Keratinocyte (primary cell): ENCODE results near the gene TPBGL.

Experiments
- EZH2 ChIP-seq: IDR thresholded peaks from one replicate; pipeline ENCODE4 v1.6.1; 2012; ENCODE audit warnings: inconsistent platforms, mild to moderate bottlenecking, low read length, moderate library complexity
- TF ChIP-seq, protein P1 (sequence below), 3 experiments: IDR thresholded peaks in 1 of 3; conservative IDR thresholded peaks in 1 of 3; optimal IDR thresholded peaks in 1 of 3; 2 replicates in 2 of 3; 3 replicates in 1 of 3; pipeline versions ENCODE3 to v1.5.1; 2011; ENCODE audit warnings: low read length in 3 of 3, mild to moderate bottlenecking in 3 of 3, moderate library complexity in 2 of 3, control low read depth in 1 of 3, inconsistent platforms in 1 of 3; ENCODE audit not compliant: insufficient read depth in 2 of 3; ENCODE audit errors: extremely low read depth in 1 of 3

DNA sequence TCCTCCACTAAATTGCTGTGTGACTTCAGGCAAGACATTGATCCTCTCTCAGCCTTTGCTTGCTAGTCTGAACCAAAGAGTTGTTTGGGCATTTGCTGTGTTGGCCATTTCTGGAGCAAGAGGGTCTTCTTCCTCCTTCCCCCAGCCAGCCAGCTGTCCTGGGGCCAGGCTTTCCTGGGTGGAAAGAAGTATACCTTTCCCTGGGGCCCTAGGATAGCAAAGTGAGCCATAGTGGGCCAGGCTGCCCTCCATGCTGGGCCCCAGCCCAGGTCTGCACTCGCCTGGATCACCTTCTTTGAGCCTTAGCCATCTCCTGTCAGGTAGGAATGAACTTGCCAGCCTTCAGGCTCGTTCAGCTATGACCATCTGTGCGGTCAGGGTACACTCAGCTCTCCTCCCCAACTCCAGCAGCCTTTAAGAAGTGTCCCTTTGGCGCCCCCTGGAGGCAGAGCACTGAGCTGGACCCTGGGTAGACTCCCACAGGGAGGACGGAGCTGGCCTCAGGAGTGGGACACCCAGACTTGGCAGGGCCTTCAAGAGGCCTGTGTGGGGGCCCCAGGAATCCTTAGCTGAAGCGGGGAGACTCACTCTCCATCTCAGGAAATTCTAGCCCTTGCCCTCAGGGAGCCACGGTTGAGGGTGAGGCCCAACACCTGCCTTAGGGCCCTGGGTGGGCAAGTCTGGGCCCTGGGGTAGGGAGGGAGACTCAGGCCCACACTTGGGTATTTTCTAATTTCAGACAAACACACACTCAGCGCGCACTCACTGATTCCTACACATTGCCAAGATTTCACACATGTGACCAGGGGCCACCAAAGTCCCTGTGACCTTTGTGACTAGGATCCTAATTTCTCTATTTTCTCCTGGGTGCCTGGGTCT lies 35.6 kb upstream of the TPBGL start:
- TF ChIP-seq, protein P1, sequence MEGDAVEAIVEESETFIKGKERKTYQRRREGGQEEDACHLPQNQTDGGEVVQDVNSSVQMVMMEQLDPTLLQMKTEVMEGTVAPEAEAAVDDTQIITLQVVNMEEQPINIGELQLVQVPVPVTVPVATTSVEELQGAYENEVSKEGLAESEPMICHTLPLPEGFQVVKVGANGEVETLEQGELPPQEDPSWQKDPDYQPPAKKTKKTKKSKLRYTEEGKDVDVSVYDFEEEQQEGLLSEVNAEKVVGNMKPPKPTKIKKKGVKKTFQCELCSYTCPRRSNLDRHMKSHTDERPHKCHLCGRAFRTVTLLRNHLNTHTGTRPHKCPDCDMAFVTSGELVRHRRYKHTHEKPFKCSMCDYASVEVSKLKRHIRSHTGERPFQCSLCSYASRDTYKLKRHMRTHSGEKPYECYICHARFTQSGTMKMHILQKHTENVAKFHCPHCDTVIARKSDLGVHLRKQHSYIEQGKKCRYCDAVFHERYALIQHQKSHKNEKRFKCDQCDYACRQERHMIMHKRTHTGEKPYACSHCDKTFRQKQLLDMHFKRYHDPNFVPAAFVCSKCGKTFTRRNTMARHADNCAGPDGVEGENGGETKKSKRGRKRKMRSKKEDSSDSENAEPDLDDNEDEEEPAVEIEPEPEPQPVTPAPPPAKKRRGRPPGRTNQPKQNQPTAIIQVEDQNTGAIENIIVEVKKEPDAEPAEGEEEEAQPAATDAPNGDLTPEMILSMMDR (optimal IDR thresholded peaks at IDR 0.05 in 1 of 3, IDR thresholded peaks at IDR 0.05 in 1 of 3, conservative IDR thresholded peaks at IDR 0.05 in 1 of 3; ENCODE audit: extremely low read depth in 1 of 3, insufficient read depth in 2 of 3, low read length in 3 of 3), result peak; percentile 88 to 93 (median 89)
- TF ChIP-seq EZH2, result no peak
